Stimulated activated naive CD8-positive, alpha-beta T cell treated with anti-CD3 and anti-CD28 coated beads, Interleukin-15, Interleukin-2, amounts not matched to agents 100 U/mL and 50 U/mL, for 24 hours (primary cell): Measurements from ENCODE around the gene NGEF.

Experiments
- ATAC-seq: fragments of 150-1000 bp; cut with Tn5 transposase; one replicate; pipeline ENCODE4 v1.10.0; 2021
- DNase-seq: peaks from one replicate; pipeline ENCODE4 v3.0.0; 2021

The NGEF gene

DNA sequence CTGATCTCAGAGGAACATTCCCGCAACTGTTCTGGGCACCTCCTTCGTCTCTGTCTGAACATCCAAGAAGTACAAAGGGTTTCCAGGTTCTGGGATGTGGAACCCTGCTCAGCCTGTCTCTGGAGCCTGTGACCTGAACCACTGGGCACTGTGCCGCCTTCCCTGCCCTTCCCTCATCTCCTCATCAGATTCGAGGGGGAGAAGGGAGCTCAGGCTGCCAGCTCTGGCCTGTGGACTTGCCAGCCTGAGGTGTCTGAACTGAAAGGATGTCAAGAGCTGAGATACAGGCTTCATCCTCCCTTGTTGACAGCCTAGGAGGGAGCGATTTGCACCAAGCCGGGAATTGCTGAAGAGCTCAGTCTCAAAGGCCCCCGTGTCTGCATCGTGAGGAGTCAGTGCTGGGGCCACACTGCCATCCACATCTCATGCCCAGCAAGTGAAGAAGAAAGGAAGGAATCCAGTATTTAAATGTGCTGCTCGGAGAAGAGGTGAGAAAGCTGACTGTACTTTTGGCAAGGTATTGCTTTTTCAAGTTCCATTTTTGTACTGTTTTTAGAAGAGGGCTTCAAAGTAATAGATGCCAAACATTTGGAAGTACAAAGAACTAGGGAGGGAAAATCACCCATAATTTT is 32.0 kb upstream of the NGEF start:
- DNase-seq (no peak), ATAC-seq (no peak)

DNA sequence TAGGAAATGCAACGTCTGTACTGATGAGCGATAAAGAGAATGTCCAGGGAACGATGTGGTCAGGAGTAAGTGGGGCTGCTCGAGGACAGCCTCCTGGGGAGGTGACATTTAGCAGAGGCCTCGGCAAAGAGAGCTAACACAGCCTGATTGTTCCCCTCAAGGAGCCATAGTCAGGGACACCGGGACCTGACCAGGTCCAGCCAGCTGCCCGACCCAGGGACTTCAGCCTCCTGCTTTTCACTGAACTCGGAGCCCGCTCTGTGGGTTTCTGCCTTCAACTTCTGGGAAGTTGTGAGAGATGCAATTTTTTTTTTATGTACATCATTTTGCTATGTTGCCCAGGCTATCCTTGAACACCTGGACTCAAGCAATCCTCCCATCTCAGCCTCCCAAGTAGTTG is 29.5 kb upstream of the NGEF start:
- DNase-seq (no peak), ATAC-seq (no peak)

- DNase-seq (no peak), ATAC-seq (no peak)
Measured at GRCh38 chr2:233041722-233042323, 28.8 kb upstream of the NGEF start.

DNA sequence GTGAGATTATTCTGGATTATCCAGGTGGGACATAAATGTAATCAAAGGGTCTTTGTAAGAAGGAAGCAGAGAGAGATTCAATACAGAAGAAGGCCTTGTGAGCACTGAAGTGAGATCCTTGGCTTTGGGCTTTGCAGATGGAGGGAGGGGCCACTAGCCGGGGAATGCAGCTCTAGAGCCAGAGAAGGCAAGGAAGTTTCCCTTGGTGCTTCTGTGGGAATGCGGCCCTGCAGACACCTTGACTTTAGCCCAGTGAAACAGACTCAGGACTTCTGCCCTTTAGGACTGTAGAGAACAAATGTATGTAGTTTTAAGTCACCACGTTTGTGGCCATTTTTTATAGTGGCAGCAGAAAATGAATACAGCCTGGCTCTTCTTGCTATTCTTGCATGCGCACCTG is 27.5 kb upstream of the NGEF start:
- ATAC-seq: no peak

GRCh38 chr2:233039846-233040530 is 26.9 kb upstream of the NGEF start:
- DNase-seq (no peak), ATAC-seq (no peak)

More for the DNA sequence above, 27.5 kb upstream of the NGEF start:
- no peak for DNase-seq

GRCh38 chr2:233039212-233039845 is 26.3 kb upstream of the NGEF start:
- no peak for ATAC-seq
- no peak for DNase-seq

GRCh38 chr2:233037078-233037477 is 24.0 kb upstream of the NGEF start:
- no peak for ATAC-seq
- no peak for DNase-seq

DNA sequence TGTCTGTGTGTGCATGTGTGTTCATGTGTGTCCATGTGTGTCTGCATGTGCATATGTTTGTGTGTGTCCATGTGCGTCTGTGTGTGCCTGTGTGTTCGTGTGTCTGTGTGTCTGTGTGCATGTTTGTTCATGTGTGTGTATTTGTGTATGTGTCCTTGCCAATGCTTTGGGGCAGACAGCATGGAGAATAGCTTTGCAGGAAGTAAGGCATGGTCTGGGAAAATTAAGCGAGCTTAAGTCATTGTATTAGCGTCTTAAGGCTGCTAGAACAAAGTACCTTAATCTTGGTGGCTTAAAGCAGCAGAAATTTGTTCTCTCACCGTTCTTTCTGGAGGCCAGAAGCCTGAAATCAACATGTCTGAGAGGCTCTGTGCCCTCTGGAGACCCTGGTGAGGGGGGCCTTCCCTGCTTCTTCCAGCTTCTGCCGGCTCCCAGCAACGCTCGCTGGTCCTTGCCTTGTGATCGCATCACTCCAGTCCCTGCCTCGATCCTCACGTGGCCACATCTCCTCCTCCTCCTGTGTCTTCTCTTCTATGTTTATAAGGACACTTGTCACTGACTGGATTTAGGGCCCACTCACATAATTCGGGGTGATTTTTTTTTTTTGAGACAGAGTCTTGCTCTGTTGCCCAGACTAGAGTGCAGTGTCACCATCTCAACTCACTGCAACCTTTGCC is 23.2 kb upstream of the NGEF start:
- no peak for ATAC-seq
- DNase-seq: no peak

GRCh38 chr2:233035426-233036161 is 22.5 kb upstream of the NGEF start:
- ATAC-seq: no peak
- no peak for DNase-seq

- DNase-seq: no peak
- no peak for ATAC-seq
Measured at GRCh38 chr2:233034091-233034882, 21.2 kb upstream of the NGEF start.

GRCh38 chr2:233033672-233034071 is 20.6 kb upstream of the NGEF start:
- ATAC-seq: peak; percentile 65
- DNase-seq: peak; percentile 20

- ATAC-seq (no peak), DNase-seq (no peak)
Measured at GRCh38 chr2:233032551-233033320, 19.7 kb upstream of the NGEF start, which contains the start of gene NEU2. NEU2 (plus strand) TSS chr2:233032672; CDS start chr2:233032672, 0 bp downstream.

- ATAC-seq: no peak
- DNase-seq: no peak
Measured at GRCh38 chr2:233031556-233032500, 18.8 kb upstream of the NGEF start.

DNA sequence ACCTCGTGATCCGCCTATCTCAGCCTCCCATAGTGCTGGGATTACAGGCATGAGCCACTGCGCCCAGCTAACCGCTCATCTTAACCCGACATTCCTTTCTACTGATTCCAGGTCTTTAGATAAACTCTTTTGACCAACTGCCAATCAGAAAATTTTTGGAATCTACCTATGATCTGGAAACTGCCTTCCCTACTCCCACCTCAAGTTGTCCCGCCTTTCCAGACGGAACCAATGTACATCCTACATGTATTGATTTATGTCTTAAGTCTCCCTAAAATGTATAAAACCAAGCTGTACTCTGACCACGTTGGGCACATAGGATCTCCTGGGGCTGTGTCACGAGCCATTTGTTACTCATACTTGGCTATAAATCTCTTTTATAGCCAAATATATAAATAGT is 16.3 kb upstream of the NGEF start:
- DNase-seq (no peak), ATAC-seq (no peak)

GRCh38 chr2:233026198-233026813 is 13.2 kb upstream of the NGEF start:
- DNase-seq: no peak
- ATAC-seq: no peak

DNA sequence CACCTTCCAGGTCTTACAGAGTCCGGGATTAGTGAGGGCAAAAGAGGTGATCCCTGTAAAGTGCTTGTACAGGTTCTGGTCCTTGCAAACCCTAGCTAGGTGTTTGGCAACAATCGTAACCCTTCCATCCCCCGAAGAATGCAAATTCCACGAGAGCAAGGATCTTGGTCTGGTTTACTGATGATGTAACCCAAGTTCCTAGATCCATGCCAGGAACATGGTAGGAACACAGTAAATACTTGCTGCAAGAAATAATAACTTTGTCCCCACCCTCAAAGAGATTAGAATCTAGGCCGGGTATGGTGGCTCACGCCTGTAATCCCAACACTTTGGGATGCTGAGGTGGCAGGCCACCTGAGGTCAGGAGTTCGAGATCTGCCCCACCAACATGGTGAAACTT is 12.7 kb upstream of the NGEF start:
- no peak for DNase-seq

GRCh38 chr2:233023761-233024410 is 10.8 kb upstream of the NGEF start:
- no peak for DNase-seq
- no peak for ATAC-seq

More for the DNA sequence above, 12.7 kb upstream of the NGEF start:
- ATAC-seq: no peak
